RWPE1 (cell line): Measurements from ENCODE around the gene STK32C.
A peak's percentile ranks its signal among the peaks of the same experiment; 100 is the strongest.

Source experiments
- CTCF ChIA-PET: fragments of 350-600 bp; sonication (Branson Sonifier 250); formaldehyde crosslinking; extraction: SDS; loops from one replicate; lab custom pipeline; 2021; lab: Yijun Ruan, JAX
- POLR2A ChIA-PET: fragments of 400-600 bp; formaldehyde crosslinking; extraction: SDS; loops from one replicate; lab custom pipeline; 2020; ENCODE audit warnings: antibody characterized with exemption; ENCODE audit not compliant: low non-redundant PET; lab: Yijun Ruan, JAX
- DNase-seq: peaks from one replicate; pipeline ENCODE4 v3.0.0; 2012; ENCODE audit warnings: low spot score
- H3K27ac ChIP-seq: fragments of 450-650 bp; 2 replicates; pipeline ENCODE4 v1.5.1; 2017
- CTCF ChIP-seq: fragments of 450-650 bp; conservative IDR thresholded peaks from 2 replicates; pipeline ENCODE4 v1.5.1; 2017; ENCODE audit warnings: low read depth, mild to moderate bottlenecking

STK32C gene

GRCh38 chr10:132167976-132168375 lies 139.8 kb downstream of the STK32C start:
- H3K27ac ChIP-seq, result no peak overlapping the region
- no peak for DNase-seq
- ChIA-PET POLR2A (no interaction called here), CTCF (interaction anchor here (0.6 kb wide), 1 partner anchor 284 kb away, joined by 3 read pairs; no protein-coding TSS in a partner anchor)
- TF ChIP-seq CTCF, result no peak

GRCh38 chr10:132167041-132167674 lies 140.6 kb downstream of the STK32C start:
- no peak for TF ChIP-seq CTCF
- H3K27ac ChIP-seq, result no peak overlapping the region
- no peak for DNase-seq
- ChIA-PET POLR2A (no interaction called here), CTCF (interaction anchor here (0.6 kb wide), 1 partner anchor 1526 kb away, joined by 5 read pairs; no protein-coding TSS in a partner anchor)

GRCh38 chr10:132166216-132166950 lies 141.4 kb downstream of the STK32C start:
- POLR2A ChIA-PET, result no interaction called here
- no peak overlapping the region for H3K27ac ChIP-seq
- CTCF ChIA-PET, result interaction anchor here (0.6 kb wide), 1 partner anchor 1526 kb away, joined by 5 read pairs; no protein-coding TSS in a partner anchor
- DNase-seq, result no peak
- TF ChIP-seq CTCF, result no peak

GRCh38 chr10:132165416-132165980 lies 142.3 kb downstream of the STK32C start:
- TF ChIP-seq CTCF, result no peak
- POLR2A ChIA-PET, result no interaction called here
- CTCF ChIA-PET, result no interaction called here
- no peak for DNase-seq
- H3K27ac ChIP-seq, result no peak overlapping the region

GRCh38 chr10:132164761-132165278 lies 142.9 kb downstream of the STK32C start:
- peak; percentile 30 for DNase-seq
- TF ChIP-seq CTCF, result no peak
- ChIA-PET CTCF (interaction anchor here (0.8 kb wide), 1 partner anchor 904 kb away, joined by 3 read pairs; no protein-coding TSS in a partner anchor), POLR2A (no interaction called here)
- no peak overlapping the region for H3K27ac ChIP-seq

GRCh38 chr10:132163826-132164515 lies 143.8 kb downstream of the STK32C start:
- H3K27ac ChIP-seq, result no peak overlapping the region
- ChIA-PET POLR2A (no interaction called here), CTCF (interaction anchor here (1.1 kb wide), 1 partner anchor 22 kb away, joined by 3 read pairs; no protein-coding TSS in a partner anchor)
- TF ChIP-seq CTCF, result no peak
- no peak for DNase-seq
